Right lung (tissue), 5 donors: ENCODE data around the gene CUL3. TPM values are rescaled to one million over a fixed set of nuclear protein-coding genes. Genes with fewer than 3 reads are reported as not detected.

ENCODE experiments used
- DNase-seq, 2 donors: peaks; one replicate each; pipeline ENCODE4 v3.0.0-alpha.2; 2013
- polyA plus RNA-seq, 5 donors: library from polyadenylated mRNA; unstranded; fragments of 120-200 nt; gene quantifications; one replicate each; pipeline versions ENCODE4 v1.2.1 to v1.2.3, GENCODE V29; 2013; ENCODE audit warnings: inconsistent platforms in 1 of 5, low replicate concordance in 1 of 5; ENCODE audit not compliant: insufficient read length in 5 of 5, insufficient read depth in 1 of 5

CUL3 gene
- polyA plus RNA-seq, 5 donors = 83.7 to 108 (median 99.7) TPM

DNA sequence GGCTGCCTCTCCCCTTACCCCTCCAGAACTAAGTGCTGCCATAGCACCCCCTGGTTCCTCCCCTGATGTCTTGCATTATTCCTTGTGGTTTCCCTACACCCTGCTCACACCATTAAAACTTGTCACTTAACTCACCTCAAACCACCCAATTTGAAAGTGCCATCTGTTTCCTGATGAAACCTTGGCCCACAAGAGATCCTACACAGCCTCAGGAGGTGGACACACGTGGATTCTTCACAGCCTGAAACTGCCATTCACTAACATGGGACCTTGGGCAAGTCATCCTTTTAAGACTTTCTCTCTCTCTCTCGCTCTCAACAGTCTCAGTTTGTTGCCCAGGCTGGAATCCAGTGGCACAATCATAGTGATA, 155.7 kb downstream of the CUL3 start:
- DNase-seq = no peak

DNA sequence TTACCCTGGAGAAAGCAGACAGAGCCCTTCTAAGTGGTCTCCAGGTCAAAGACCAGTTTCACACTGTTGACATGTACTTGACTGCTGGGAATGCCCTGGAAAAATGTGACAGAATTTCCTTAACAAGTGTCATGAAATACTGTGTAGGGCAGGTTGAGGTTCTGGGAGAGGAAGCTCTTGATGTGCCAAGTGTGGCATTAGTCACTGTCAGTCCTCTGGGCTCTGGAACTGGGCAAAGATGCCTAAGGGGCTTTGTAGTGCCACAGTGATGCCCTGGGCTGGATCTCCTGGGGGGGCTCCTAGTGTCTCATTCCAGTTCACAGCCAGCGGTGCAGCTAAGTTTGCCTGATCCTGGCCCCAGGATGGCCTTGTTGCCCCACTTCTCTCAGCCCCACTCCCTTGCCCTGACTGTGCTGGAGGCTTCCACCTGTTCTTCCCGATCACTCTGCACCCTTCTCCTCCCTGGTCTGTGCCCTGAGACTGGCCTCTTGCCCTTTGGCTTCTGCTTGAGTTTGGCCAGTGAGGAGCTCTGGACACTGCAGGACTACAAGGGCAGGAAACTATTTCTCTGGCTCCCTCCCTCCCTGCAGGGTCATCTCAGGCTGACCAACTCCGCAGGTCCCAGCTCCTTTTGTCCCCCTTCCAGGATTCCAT, 156.2 kb downstream of the CUL3 start:
- no peak for DNase-seq

DNA sequence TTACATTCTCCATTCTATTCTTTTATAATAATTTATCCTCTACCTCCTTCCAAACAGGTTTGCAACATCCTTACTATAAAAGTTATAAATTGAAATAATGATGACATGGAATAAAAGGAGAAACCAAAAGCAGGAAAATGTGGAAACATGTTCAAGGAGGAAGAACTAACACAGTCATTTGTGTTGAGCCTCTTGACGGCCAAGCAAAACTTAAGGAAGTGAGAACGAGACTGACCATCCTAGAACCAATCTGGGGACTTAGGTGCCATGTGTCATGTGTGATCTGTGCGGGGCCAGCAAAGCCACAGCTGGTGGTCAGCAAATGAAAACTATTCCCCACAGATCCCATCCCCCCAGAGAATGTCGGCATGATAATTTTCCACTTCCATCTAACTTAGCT, 157.7 kb downstream of the CUL3 start:
- no peak for DNase-seq

DNA sequence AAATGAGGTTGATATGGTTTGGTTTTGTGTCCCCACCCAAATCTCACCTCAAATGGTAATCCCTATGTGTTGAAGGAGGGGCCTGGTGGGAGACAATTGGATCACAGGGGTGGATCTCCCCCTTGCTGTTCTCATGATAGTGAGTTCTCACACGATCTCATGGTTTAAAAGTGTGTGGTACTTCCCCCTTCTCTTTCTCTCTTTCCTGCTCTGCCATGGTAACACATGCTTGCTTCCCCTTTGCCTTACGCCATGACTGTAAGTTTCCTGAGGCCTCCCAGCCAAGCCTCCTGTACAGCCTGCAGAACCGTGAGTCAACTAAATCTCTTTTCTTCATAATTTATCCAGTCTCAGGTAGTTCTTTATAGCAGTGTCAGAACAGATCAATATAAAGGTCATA, 158.5 kb downstream of the CUL3 start:
- no peak for DNase-seq

DNA sequence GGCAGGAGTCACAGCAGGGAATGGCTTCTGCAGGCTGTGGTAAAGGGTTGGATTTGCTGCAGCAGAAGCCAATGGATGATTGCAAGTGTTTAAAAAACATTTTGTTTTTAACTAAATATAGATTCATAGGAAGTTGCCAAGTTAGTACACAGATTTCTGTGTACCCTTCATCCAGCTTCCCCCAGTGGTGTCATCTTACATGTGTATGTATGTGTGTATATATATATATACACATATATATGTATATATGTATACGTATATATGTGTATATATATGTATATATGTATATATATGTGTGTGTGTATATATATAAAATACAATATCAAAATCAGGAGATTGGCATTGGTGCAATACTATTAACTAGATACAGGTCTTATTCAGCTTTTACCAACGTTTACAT, 164.1 kb downstream of the CUL3 start:
- DNase-seq = no peak

Other genes with a start within 250 kb of the CUL3 start
- 10 to 100 TPM; 16.5 to 34.6 (median 16.9) TPM for gene FAM124B, start 183.3 kb downstream of the CUL3 start, polyA plus RNA-seq
- gene CCDC195, start 131.0 kb upstream of the CUL3 start, polyA plus RNA-seq = not detected